ENCODE measurements around the gene CANT1. TPM values are rescaled to one million over a fixed set of nuclear protein-coding genes. Genes with fewer than 3 reads are reported as not detected.

The CANT1 gene
- total RNA-seq, 1 experiment from 2014 or later: 97.1 TPM

- Histone ChIP-seq H3K27me3 (ENCODE audit: insufficient read depth, low read length) (no peaks in the 10 kb centered on the region), H3K9me2 (ENCODE audit: insufficient read depth) (no peaks in the 10 kb centered on the region), H3K9ac (ENCODE audit: low read length) (no peak overlapping the region), H3K4me1 (ENCODE audit: control insufficient read depth in 1 of 2, insufficient read depth in 2 of 2, low read length in 2 of 2) (peaks cover 0 to 8% of the 10 kb centered on the region in 2 experiments; a peak in 1 of 4 replicates), H3K79me2 (ENCODE audit: insufficient read depth, low read length) (no peaks in the 10 kb centered on the region), H3K27ac (ENCODE audit: low read depth, low read length) (no peak overlapping the region), H3K9me3 (ENCODE audit: control insufficient read depth in 1 of 2, insufficient read depth in 1 of 2, low read depth in 1 of 2, low read length in 2 of 2) (no peaks in the 10 kb centered on the region), H3K4me3 (replicated peaks in 1 of 2; ENCODE audit: low read depth in 1 of 2, low read length in 2 of 2) (no peak overlapping the region), H4K20me1 (ENCODE audit: insufficient read depth) (no peaks in the 10 kb centered on the region), H3K36me3 (ENCODE audit: control insufficient read depth in 1 of 2, insufficient read depth in 2 of 2, low read length in 2 of 2) (no peaks in the 10 kb centered on the region), H3K4me2 (ENCODE audit: low read length) (no peak overlapping the region), H2AFZ (ENCODE audit: low read depth, low read length, poor library complexity, severe bottlenecking) (no peak overlapping the region)
- no peak for DNase-seq (ENCODE audit: low read depth, low spot score)
- no TSS peak for BruUV-seq (replicated peaks)
- intact Hi-C loops (cut with micrococcal nuclease): no loop called here
- ChIA-PET CTCF (no interaction called here), RAD21 (ENCODE audit: low non-redundant PET in 1 of 2, low total read pairs in 2 of 2, uncharacterized antibody in 2 of 2, unreplicated experiment in 2 of 2) (no interaction called here), POLR2A (no interaction called here)
- no peak for ATAC-seq
- TF ChIP-seq REST (IDR thresholded peaks at IDR 0.05; ENCODE audit: low read depth): no peak
- TF ChIP-seq, protein P1, sequence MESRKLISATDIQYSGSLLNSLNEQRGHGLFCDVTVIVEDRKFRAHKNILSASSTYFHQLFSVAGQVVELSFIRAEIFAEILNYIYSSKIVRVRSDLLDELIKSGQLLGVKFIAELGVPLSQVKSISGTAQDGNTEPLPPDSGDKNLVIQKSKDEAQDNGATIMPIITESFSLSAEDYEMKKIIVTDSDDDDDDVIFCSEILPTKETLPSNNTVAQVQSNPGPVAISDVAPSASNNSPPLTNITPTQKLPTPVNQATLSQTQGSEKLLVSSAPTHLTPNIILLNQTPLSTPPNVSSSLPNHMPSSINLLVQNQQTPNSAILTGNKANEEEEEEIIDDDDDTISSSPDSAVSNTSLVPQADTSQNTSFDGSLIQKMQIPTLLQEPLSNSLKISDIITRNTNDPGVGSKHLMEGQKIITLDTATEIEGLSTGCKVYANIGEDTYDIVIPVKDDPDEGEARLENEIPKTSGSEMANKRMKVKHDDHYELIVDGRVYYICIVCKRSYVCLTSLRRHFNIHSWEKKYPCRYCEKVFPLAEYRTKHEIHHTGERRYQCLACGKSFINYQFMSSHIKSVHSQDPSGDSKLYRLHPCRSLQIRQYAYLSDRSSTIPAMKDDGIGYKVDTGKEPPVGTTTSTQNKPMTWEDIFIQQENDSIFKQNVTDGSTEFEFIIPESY (IDR thresholded peaks at IDR 0.05; ENCODE audit: extremely low read depth, insufficient replicate concordance, low read length): no peak
- no peak for TF ChIP-seq TCF7L2 (IDR thresholded peaks at IDR 0.05; ENCODE audit: borderline replicate concordance, extremely low read depth, insufficient read depth, insufficient read length)
- TF ChIP-seq ZFX (IDR thresholded peaks at IDR 0.05): no peak
- no peak for TF ChIP-seq JUND (IDR thresholded peaks at IDR 0.05)
- no peak for TF ChIP-seq SP1 (IDR thresholded peaks at IDR 0.05; ENCODE audit: low read depth)
- no peak for TF ChIP-seq POLR2AphosphoS5 (IDR thresholded peaks at IDR 0.05; ENCODE audit: low read depth, low read length)
- no peak for TF ChIP-seq SRF (IDR thresholded peaks at IDR 0.05; ENCODE audit: low read depth)
- TF ChIP-seq, protein P2, sequence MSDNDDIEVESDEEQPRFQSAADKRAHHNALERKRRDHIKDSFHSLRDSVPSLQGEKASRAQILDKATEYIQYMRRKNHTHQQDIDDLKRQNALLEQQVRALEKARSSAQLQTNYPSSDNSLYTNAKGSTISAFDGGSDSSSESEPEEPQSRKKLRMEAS (IDR thresholded peaks at IDR 0.05): no peak
- no peak for TF ChIP-seq POLR2A (IDR thresholded peaks at IDR 0.05; ENCODE audit: borderline replicate concordance, extremely low read depth, insufficient read depth, insufficient read length)
- TF ChIP-seq EZH2 (IDR thresholded peaks at IDR 0.05): no peak
- no peak for TF ChIP-seq CEBPB (IDR thresholded peaks at IDR 0.05; ENCODE audit: low read depth)
- no peak for TF ChIP-seq CBX3 (IDR thresholded peaks at IDR 0.05; ENCODE audit: low read depth)
- no peak for TF ChIP-seq SIN3A (IDR thresholded peaks at IDR 0.05; ENCODE audit: low read depth)
- no peak for TF ChIP-seq RAD21 (IDR thresholded peaks at IDR 0.05; ENCODE audit: low read depth)
- no peak for TF ChIP-seq FOSL1 (IDR thresholded peaks at IDR 0.05; ENCODE audit: low read depth)
These were observed 37.8 kb upstream of the CANT1 start for GRCh38 chr17:79047291-79047920.

Measured in HCT116 (cell line).